HepG2 (cell line): Measurements from ENCODE around the gene MYO5B. TPM values are rescaled to one million over a fixed set of nuclear protein-coding genes. Genes with fewer than 3 reads are reported as not detected.
A peak's percentile ranks its signal among the peaks of the same experiment; 100 is the strongest.

ENCODE experiments used
- ATAC-seq: fragments of 200-7000 bp; cut with Tn5 transposase; 3 replicates; pipeline ENCODE4 v1.9.1; 2020; ENCODE audit warnings: mild to moderate bottlenecking, moderate library complexity
- BruUV-seq: library from RNA; stranded (reverse); fragments of 400-500 nt; replicated peaks from 2 replicates; lab custom pipeline; 2021; lab: Mats Ljungman, UMichigan
- CTCF ChIA-PET: fragments of 300-600 bp; formaldehyde crosslinking; extraction: SDS; loops from one replicate; lab custom pipeline; 2021; ENCODE audit warnings: low total read pairs, inconsistent platforms, low intra/inter-chr PET ratio; lab: Yijun Ruan, JAX
- POLR2A ChIA-PET: fragments of 350-600 bp; sonication (Branson Sonifier 250); formaldehyde crosslinking; loops from one replicate; lab custom pipeline; 2020; ENCODE audit warnings: antibody characterized with exemption, inconsistent platforms; lab: Yijun Ruan, JAX
- DNase-seq: peaks from one replicate; pipeline ENCODE4 v3.0.0-alpha.2; 2015; ENCODE audit warnings: low spot score
- FAIRE-seq: peaks from 3 replicates; lab custom pipeline; 2011; peaks lifted over from hg19 to GRCh38; lab: Jason Lieb, UNC
- H2AFZ ChIP-seq: one replicate; pipeline ENCODE4 v1.6.1; 2011; ENCODE audit warnings: low read length, inconsistent platforms
- H3K27ac ChIP-seq: fragments of 300-600 bp; 3 replicates; pipeline ENCODE4 v1.8.0; 2011; ENCODE audit warnings: mixed run types, mild to moderate bottlenecking, mixed read lengths, low read length, inconsistent platforms; ENCODE audit not compliant: insufficient read depth; ENCODE audit errors: extremely low read length
- H3K27me3 ChIP-seq, 2 experiments: fragments of 200-600 bp in 1 of 2; 2 replicates in 1 of 2; 3 replicates in 1 of 2; pipeline versions ENCODE4 v1.6.0 to v1.8.0; 2011; ENCODE audit warnings: low read length in 2 of 2, mild to moderate bottlenecking in 2 of 2, moderate library complexity in 2 of 2, inconsistent platforms in 1 of 2; ENCODE audit not compliant: insufficient read depth in 2 of 2, control insufficient read depth in 1 of 2
- H3K36me3 ChIP-seq, 2 experiments: fragments of 200-600 bp in 1 of 2; replicated peaks in 1 of 2; 2 replicates in 1 of 2; 3 replicates in 1 of 2; pipeline versions ENCODE4 v1.5.1 to v1.8.0; 2011; ENCODE audit warnings: low read length in 2 of 2, inconsistent platforms in 1 of 2; ENCODE audit not compliant: insufficient read depth in 2 of 2, control insufficient read depth in 1 of 2
- H3K4me1 ChIP-seq: 2 replicates; pipeline ENCODE4 v1.5.1; 2012; ENCODE audit warnings: low read length, inconsistent platforms; ENCODE audit not compliant: insufficient read depth
- H3K4me2 ChIP-seq: 2 replicates; pipeline ENCODE4 v1.6.0; 2011; ENCODE audit warnings: low read depth, low read length, inconsistent platforms
- H3K4me3 ChIP-seq, 3 experiments: fragments of 200-600 bp in 1 of 3; sonication (generic), shearing (Covaris generic) in 1 of 3; replicated peaks in 1 of 3; 2 replicates each; pipeline ENCODE4 v1.5.1; 2011 to 2016; ENCODE audit warnings: low read length in 3 of 3, inconsistent platforms in 2 of 3, low read depth in 2 of 3, mild to moderate bottlenecking in 2 of 3, control low read depth in 1 of 3, mixed read lengths in 1 of 3; ENCODE audit not compliant: insufficient read depth in 1 of 3
- H3K79me2 ChIP-seq: one replicate; pipeline ENCODE4 v1.6.1; 2011; ENCODE audit warnings: low read length, inconsistent platforms; ENCODE audit not compliant: insufficient read depth
- H3K9ac ChIP-seq: 2 replicates; pipeline ENCODE4 v1.6.0; 2011; ENCODE audit warnings: mild to moderate bottlenecking, low read depth, low read length, inconsistent platforms; ENCODE audit not compliant: insufficient read depth
- H3K9me3 ChIP-seq: 2 replicates; pipeline ENCODE4 v1.5.1; 2012; ENCODE audit warnings: mild to moderate bottlenecking, low read length
- H4K20me1 ChIP-seq: 2 replicates; pipeline ENCODE4 v1.6.0; 2011; ENCODE audit warnings: inconsistent platforms, mild to moderate bottlenecking, low read length, moderate library complexity; ENCODE audit not compliant: insufficient read depth
- PRPF4 ChIP-seq: fragments of 200-400 bp; formaldehyde crosslinking; IDR thresholded peaks from 2 replicates; pipeline ENCODE4 v1.6.1; 2016; ENCODE audit warnings: low read length, low read depth; ENCODE audit not compliant: poor library complexity, severe bottlenecking
- SMARCE1 ChIP-seq: fragments of 450-650 bp; IDR thresholded peaks from 2 replicates; pipeline ENCODE4 v1.6.1; 2017; ENCODE audit warnings: borderline replicate concordance
- ZBTB38 ChIP-seq: sonication (generic); formaldehyde crosslinking; IDR thresholded peaks from 2 replicates; pipeline ENCODE4 v1.5.1; 2020; ENCODE audit warnings: mild to moderate bottlenecking, missing genetic modification reagents
- ZNF232 ChIP-seq: sonication (generic); formaldehyde crosslinking; IDR thresholded peaks from 2 replicates; pipeline ENCODE4 v1.4.0; 2020; ENCODE audit warnings: missing genetic modification reagents, borderline replicate concordance
- WGBS: methylation state at CpG from one replicate; pipeline ENCODE4 v1.1.6; 2017; ENCODE audit warnings: low lambda C conversion rate; 5-methylcytosine and 5-hydroxymethylcytosine counted together
- in situ Hi-C: cut with HindIII; loops from 2 replicates; pipeline ENCODE4 v1.10.0; 2017; ENCODE audit warnings: low pct_unique_long_range_greater_than_20kb; ENCODE audit not compliant: extremely low pct_ligation_motif_present
- intact Hi-C: fragments of 100-400 bp; cut with micrococcal nuclease; formaldehyde crosslinking; loops from one replicate; pipeline ENCODE4 v1.10.0; 2022; ENCODE audit not compliant: unreplicated experiment
- polyA plus RNA-seq, 8 experiments: library from polyadenylated mRNA; depleted of rRNA in 3 of 8; stranded (reverse) in 7 of 8; unstranded in 1 of 8; fragments of >200 nt; fragmentation: Illumina TruSeq in 4 of 8; extraction: Trizol in 4 of 8; gene quantifications; 2 replicates each; pipeline versions ENCODE4 v1.2.1 to v1.2.3, GENCODE V29; 2011 to 2016; ENCODE audit warnings: low read depth in 4 of 8, missing spikeins in 1 of 8, mixed read lengths in 1 of 8; ENCODE audit not compliant: insufficient read depth in 1 of 8
- total RNA-seq, 5 experiments: library from RNA; depleted of rRNA; stranded (reverse); fragments of >200 nt; fragmentation: Illumina TruSeq; extraction: Trizol; gene quantifications; 2 replicates each; pipeline ENCODE4 v1.2.3, GENCODE V29; 2016; ENCODE audit warnings: low read depth in 1 of 5
- TF ChIP-seq, protein P1 (sequence below): sonication (generic); formaldehyde crosslinking; IDR thresholded peaks from 2 replicates; pipeline ENCODE4 v1.5.0; 2020; ENCODE audit warnings: mild to moderate bottlenecking, missing genetic modification reagents, moderate library complexity

MYO5B gene
- total and polyA plus RNA-seq, 2 of the 13 experiments (the other 11 are each of a cell fraction or from before 2014, with no cell fraction given): 13.1 to 24.0 TPM

GRCh38 chr18:49948975-49949374 is 246.0 kb downstream of the MYO5B start (continued):
- no peak for TF ChIP-seq ZNF232 (CRISPR knock-in tag)
- TF ChIP-seq, all 625 proteins: peak for 0

DNA sequence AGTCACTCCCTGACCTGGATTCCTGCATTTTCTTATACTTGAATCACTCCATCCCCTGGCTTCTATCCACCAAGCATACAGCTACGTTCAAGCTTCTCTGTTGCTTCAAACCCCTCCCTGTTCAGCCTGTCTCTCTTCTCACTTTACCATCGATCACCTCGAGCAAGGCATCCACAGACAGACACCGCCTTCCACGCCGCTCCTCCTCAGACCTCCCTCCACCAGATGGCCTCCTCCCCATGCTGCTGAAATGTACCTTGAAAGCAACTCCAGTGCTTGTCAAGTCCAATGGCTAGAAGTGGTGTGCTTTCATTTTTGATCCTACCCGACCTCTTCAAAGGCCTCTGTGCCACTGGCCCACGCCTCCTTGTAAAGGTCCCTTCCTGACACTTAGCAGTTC is 250.3 kb downstream of the MYO5B start:
- H3K36me3 ChIP-seq: peaks cover 0 to 1% of the 10 kb centered on the region in 2 experiments; a peak in 1 of 5 replicates
- CTCF ChIA-PET: no interaction called here
- no peak overlapping the region for H3K4me2 ChIP-seq
- POLR2A ChIA-PET: no interaction called here
- H3K4me3 ChIP-seq: no peak overlapping the region
- in situ Hi-C loops: no loop called here
- DNase-seq: no peak
- BruUV-seq: no TSS peak
- H3K4me1 ChIP-seq: no peaks in the 10 kb centered on the region
- no peak overlapping the region for H2AFZ ChIP-seq
- H3K9me3 ChIP-seq: no peaks in the 10 kb centered on the region
- H3K27ac ChIP-seq: no peak overlapping the region
- H4K20me1 ChIP-seq: no peaks in the 10 kb centered on the region
- no peaks in the 10 kb centered on the region for H3K27me3 ChIP-seq
- intact Hi-C loops: no loop called here
- 95% methylated on average over 8 of the region's 8 CpGs for whole genome bisulfite sequencing
- H3K79me2 ChIP-seq: no peaks in the 10 kb centered on the region
- TF ChIP-seq PRPF4 (peak; percentile 15), SMARCE1 (no peak), ZBTB38 (CRISPR knock-in tag) (peak; percentile 59; the same call in 1 of the 2 replicates)
- TF ChIP-seq, protein P1, sequence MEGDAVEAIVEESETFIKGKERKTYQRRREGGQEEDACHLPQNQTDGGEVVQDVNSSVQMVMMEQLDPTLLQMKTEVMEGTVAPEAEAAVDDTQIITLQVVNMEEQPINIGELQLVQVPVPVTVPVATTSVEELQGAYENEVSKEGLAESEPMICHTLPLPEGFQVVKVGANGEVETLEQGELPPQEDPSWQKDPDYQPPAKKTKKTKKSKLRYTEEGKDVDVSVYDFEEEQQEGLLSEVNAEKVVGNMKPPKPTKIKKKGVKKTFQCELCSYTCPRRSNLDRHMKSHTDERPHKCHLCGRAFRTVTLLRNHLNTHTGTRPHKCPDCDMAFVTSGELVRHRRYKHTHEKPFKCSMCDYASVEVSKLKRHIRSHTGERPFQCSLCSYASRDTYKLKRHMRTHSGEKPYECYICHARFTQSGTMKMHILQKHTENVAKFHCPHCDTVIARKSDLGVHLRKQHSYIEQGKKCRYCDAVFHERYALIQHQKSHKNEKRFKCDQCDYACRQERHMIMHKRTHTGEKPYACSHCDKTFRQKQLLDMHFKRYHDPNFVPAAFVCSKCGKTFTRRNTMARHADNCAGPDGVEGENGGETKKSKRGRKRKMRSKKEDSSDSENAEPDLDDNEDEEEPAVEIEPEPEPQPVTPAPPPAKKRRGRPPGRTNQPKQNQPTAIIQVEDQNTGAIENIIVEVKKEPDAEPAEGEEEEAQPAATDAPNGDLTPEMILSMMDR (CRISPR knock-in tag): peak; percentile 39
- FAIRE-seq: no peak
- no peak for ATAC-seq
- H3K9ac ChIP-seq: no peak overlapping the region
